ENCODE results near the gene C18orf32.

DNA sequence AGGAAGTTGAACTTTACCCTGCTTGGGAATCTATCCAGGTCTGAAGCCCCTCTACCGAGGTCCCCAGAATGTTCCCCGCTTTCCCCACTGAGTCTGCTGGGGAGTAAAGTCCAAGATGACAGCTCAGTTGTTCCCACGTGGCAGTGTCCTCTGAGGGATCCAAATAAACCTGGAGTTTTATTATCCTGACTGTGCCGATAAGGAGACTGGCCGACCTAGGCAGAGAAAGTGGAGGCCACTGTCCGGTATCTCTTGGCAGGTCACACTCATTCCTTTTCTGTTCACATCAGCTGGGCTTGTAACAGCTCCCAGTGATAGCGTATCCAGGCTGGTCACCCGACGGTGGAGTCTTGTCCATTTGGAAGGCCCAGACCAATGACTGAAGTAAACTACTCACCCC, 27.5 kb upstream of the C18orf32 start:
- TF ChIP-seq, protein P1, sequence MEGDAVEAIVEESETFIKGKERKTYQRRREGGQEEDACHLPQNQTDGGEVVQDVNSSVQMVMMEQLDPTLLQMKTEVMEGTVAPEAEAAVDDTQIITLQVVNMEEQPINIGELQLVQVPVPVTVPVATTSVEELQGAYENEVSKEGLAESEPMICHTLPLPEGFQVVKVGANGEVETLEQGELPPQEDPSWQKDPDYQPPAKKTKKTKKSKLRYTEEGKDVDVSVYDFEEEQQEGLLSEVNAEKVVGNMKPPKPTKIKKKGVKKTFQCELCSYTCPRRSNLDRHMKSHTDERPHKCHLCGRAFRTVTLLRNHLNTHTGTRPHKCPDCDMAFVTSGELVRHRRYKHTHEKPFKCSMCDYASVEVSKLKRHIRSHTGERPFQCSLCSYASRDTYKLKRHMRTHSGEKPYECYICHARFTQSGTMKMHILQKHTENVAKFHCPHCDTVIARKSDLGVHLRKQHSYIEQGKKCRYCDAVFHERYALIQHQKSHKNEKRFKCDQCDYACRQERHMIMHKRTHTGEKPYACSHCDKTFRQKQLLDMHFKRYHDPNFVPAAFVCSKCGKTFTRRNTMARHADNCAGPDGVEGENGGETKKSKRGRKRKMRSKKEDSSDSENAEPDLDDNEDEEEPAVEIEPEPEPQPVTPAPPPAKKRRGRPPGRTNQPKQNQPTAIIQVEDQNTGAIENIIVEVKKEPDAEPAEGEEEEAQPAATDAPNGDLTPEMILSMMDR (IDR thresholded peaks at IDR 0.05): no peak
- no peak for TF ChIP-seq EZH2 (IDR thresholded peaks at IDR 0.05; ENCODE audit: borderline replicate concordance, insufficient read depth, low read depth, low read length, poor library complexity, severe bottlenecking)

Data from B cell (primary cell).